ENCODE data around the gene SETD7. TPM values are rescaled to one million over a fixed set of nuclear protein-coding genes. Genes with fewer than 3 reads are reported as not detected.
A peak's percentile ranks its signal among the peaks of the same experiment; 100 is the strongest.

SETD7 gene
- total and polyA plus RNA-seq, 7 donors = 15.2 to 96.0 (median 78.4) TPM

DNA sequence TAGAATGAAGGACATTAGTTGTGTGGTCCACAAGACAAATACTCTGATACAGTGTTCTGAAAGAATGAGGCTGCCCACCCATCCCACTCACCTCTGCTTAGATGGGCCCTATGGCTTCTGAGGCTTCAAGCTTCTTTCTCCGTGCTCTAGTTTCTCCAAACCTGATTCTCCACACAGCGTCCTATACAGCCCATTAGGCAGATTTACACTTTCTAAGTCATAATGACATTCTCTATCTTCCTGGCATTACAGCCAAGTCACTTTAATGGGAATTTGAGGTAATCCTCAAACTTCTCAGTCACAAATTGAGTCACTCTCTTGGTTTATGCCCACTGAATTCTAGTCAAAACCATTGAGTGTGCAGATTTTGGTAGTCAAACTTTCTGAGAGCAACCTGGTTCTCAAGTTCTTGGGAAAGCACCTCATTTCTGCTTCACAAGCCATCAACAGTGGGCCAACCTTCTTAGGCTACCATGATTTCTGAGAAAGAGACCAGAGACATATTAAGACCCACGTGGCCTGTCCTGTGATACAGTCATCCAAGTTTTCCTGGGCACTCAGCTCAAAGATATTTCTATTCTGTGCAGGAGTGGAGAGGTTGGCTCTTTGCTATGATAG lies 6.2 kb upstream of the SETD7 start:
- no peak overlapping the region for H3K4me3 ChIP-seq
- DNase-seq = no peak
- H3K36me3 ChIP-seq (ENCODE audit: insufficient read depth in 1 of 2, low read depth in 1 of 2) = no peaks in the 10 kb centered on the region
- intact Hi-C loops (cut with DNase I) = loop anchor here in 1 of 2 donors (5.0 kb wide), 1 partner anchor 45 kb away; no protein-coding TSS in a partner anchor
- peaks cover 10% of the 10 kb centered on the region for H3K4me1 ChIP-seq
- TF ChIP-seq, protein P1, sequence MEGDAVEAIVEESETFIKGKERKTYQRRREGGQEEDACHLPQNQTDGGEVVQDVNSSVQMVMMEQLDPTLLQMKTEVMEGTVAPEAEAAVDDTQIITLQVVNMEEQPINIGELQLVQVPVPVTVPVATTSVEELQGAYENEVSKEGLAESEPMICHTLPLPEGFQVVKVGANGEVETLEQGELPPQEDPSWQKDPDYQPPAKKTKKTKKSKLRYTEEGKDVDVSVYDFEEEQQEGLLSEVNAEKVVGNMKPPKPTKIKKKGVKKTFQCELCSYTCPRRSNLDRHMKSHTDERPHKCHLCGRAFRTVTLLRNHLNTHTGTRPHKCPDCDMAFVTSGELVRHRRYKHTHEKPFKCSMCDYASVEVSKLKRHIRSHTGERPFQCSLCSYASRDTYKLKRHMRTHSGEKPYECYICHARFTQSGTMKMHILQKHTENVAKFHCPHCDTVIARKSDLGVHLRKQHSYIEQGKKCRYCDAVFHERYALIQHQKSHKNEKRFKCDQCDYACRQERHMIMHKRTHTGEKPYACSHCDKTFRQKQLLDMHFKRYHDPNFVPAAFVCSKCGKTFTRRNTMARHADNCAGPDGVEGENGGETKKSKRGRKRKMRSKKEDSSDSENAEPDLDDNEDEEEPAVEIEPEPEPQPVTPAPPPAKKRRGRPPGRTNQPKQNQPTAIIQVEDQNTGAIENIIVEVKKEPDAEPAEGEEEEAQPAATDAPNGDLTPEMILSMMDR (IDR thresholded peaks at IDR 0.05) = no peak
- ATAC-seq = no peak
- 82 to 94% (median 89%) methylated on average over 3 of the region's 3 CpGs for WGBS, 3 donors
- H3K27me3 ChIP-seq (ENCODE audit: insufficient read depth in 3 of 3, low read length in 2 of 3) = no peaks in the 10 kb centered on the region
- H3K27ac ChIP-seq = no peak overlapping the region
- H3K9me3 ChIP-seq = no peaks in the 10 kb centered on the region

DNA sequence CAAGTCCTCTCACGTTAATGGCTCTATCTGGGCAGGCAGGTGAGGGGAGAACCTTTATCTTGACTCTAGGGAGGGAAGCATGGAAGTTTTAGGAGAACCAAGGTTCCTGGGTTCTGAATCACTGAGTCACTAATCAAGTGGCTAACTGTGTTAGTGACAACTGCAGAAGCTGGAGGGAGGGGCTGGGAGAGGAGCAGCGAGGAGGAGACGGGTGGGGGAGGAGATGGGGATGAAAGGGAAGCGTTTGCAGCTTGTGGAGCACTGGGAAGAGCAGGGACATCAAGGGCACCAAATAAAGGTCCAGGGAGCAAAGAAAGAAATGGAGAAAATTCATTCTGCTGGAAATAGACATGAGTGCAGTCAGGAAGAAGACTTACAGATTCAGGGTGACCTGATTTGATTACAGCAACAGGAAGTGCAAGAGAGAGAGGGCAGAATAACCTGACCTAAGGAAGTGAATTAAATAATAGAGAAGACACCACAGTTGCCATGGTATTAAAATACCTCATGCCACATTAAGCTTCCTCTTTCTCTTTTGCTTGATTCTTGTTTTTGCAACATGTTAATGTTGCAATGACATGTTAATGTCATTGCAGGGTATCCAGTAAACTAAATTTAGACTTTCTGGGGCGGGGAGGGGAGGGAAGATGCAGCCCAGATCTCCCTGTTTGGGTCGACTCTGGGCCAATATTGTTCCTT lies 4.5 kb upstream of the SETD7 start:
- no peaks in the 10 kb centered on the region for H3K27me3 ChIP-seq (ENCODE audit: insufficient read depth in 3 of 3, low read length in 2 of 3)
- 26 to 40% (median 27%) methylated on average over 6 of the region's 6 CpGs for WGBS, 3 donors
- TF ChIP-seq, protein P1 (IDR thresholded peaks at IDR 0.05) = no peak
- intact Hi-C loops (cut with DNase I) = loop anchor here in 1 of 2 donors (5.0 kb wide), 1 partner anchor 43 kb away; no protein-coding TSS in a partner anchor
- peak overlapping the region; percentile 52 for H3K27ac ChIP-seq
- H3K4me1 ChIP-seq = peaks cover 10% of the 10 kb centered on the region
- ATAC-seq = no peak
- no peaks in the 10 kb centered on the region for H3K36me3 ChIP-seq (ENCODE audit: insufficient read depth in 1 of 2, low read depth in 1 of 2)
- no peak for DNase-seq
- no peak overlapping the region for H3K4me3 ChIP-seq
- no peaks in the 10 kb centered on the region for H3K9me3 ChIP-seq

- TF ChIP-seq, protein P1 (IDR thresholded peaks at IDR 0.05) = no peak
- ATAC-seq (no peak), DNase-seq (no peak)
- Histone ChIP-seq H3K36me3 (ENCODE audit: insufficient read depth in 1 of 2, low read depth in 1 of 2) (no peaks in the 10 kb centered on the region), H3K9me3 (no peaks in the 10 kb centered on the region), H3K4me1 (peaks cover 10% of the 10 kb centered on the region), H3K4me3 (no peak overlapping the region), H3K27ac (no peak overlapping the region), H3K27me3 (ENCODE audit: insufficient read depth in 3 of 3, low read length in 2 of 3) (no peaks in the 10 kb centered on the region)
- WGBS, 3 donors = 90 to 95% (median 94%) methylated on average over 6 of the region's 6 CpGs
- intact Hi-C loops (cut with DNase I) = loop anchor here in 1 of 2 donors (5.0 kb wide), 2 partner anchors 42 to 142 kb away; no protein-coding TSS in a partner anchor
Measured at GRCh38 chr4:139559687-139560086, 3.7 kb upstream of the SETD7 start.

DNA sequence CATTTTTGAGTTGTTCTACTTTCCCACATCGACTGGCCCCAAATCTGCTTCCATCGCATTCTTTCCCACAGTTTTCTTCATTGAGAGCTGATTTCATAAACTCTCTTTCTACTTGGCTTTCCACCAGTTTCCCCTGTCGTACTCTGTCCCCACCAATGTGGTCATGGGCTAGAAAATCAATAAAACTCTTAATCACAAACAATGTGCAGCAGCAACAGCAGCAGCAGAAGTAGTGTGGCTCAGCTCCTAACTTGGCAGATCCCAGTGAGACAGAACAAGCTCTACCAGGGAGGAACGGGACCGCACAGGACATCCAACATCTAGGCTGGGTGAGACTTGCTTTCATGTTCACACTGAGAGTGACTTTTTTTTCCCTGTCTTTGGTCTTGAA lies 3.1 kb upstream of the SETD7 start:
- 53 to 66% (median 59%) methylated on average over 5 of the region's 5 CpGs for WGBS, 3 donors
- TF ChIP-seq, protein P1 (IDR thresholded peaks at IDR 0.05) = no peak
- no peak for DNase-seq
- H3K27ac ChIP-seq = no peak overlapping the region
- ATAC-seq = no peak
- no peak overlapping the region for H3K4me3 ChIP-seq
- H3K9me3 ChIP-seq = no peaks in the 10 kb centered on the region
- H3K4me1 ChIP-seq = peaks cover 12% of the 10 kb centered on the region
- no peaks in the 10 kb centered on the region for H3K27me3 ChIP-seq (ENCODE audit: insufficient read depth in 3 of 3, low read length in 2 of 3)
- intact Hi-C loops (cut with DNase I) = loop anchor here in 1 of 2 donors (5.0 kb wide), 1 partner anchor 142 kb away; no protein-coding TSS in a partner anchor
- no peaks in the 10 kb centered on the region for H3K36me3 ChIP-seq (ENCODE audit: insufficient read depth in 1 of 2, low read depth in 1 of 2)
